ENCODE data around the gene CAND2.

GRCh38 chr3:12815078-12815477 is 18.6 kb downstream of the CAND2 start:
- TF ChIP-seq CTCF (IDR thresholded peaks at IDR 0.05) (no peak), POLR2A (IDR thresholded peaks at IDR 0.05) (no peak)

All from testis (tissue), 2 donors.